Endodermal cell (in vitro differentiated cells): ENCODE measurements around the gene TXNDC12. TPM values are rescaled to one million over a fixed set of nuclear protein-coding genes. Genes with fewer than 3 reads are reported as not detected.
"Not testable (repeated sequence)": the region's sequence is repeated elsewhere in the genome, so short reads cannot be mapped to it uniquely, and the experiment has no call there.

ENCODE experiments used
- DNase-seq: peaks from one replicate; pipeline ENCODE4 v3.0.0-alpha.2; 2017
- H3K27ac ChIP-seq: 2 replicates; pipeline ENCODE4 v1.5.1; 2013; ENCODE audit warnings: mild to moderate bottlenecking, low read depth, low read length, moderate library complexity
- H3K27me3 ChIP-seq: 2 replicates; pipeline ENCODE4 v1.6.1; 2013; ENCODE audit warnings: mild to moderate bottlenecking, low read length, moderate library complexity; ENCODE audit not compliant: insufficient read depth, control insufficient read depth, poor library complexity, severe bottlenecking
- H3K36me3 ChIP-seq: 2 replicates; pipeline ENCODE4 v1.7.0; 2013; ENCODE audit warnings: mild to moderate bottlenecking, low read length, moderate library complexity; ENCODE audit not compliant: control insufficient read depth, insufficient read depth
- H3K4me1 ChIP-seq: one replicate; pipeline ENCODE4 v1.7.0; 2013; ENCODE audit warnings: low read length; ENCODE audit not compliant: control insufficient read depth, insufficient read depth
- H3K4me3 ChIP-seq: 2 replicates; pipeline ENCODE4 v1.5.1; 2013; ENCODE audit warnings: mild to moderate bottlenecking, low read length, moderate library complexity
- H3K9ac ChIP-seq: 2 replicates; pipeline ENCODE4 v1.6.1; 2013; ENCODE audit warnings: mild to moderate bottlenecking, low read length, moderate library complexity; ENCODE audit not compliant: poor library complexity, severe bottlenecking; ENCODE audit errors: extremely low read depth
- H3K9me3 ChIP-seq: 2 replicates; pipeline ENCODE4 v1.6.1; 2013; ENCODE audit warnings: mild to moderate bottlenecking, low read length, moderate library complexity; ENCODE audit not compliant: control insufficient read depth
- H3K27ac Mint-ChIP-seq: 2 replicates; pipeline ENCODE4 v1.8.0; 2020; ENCODE audit warnings: mixed read lengths
- H3K27me3 Mint-ChIP-seq: 2 replicates; pipeline ENCODE4 v1.8.0; 2021; ENCODE audit warnings: mild to moderate bottlenecking, mixed read lengths; ENCODE audit not compliant: insufficient read depth
- H3K36me3 Mint-ChIP-seq: 2 replicates; pipeline ENCODE4 v1.8.0; 2020; ENCODE audit warnings: low read depth, mixed read lengths
- H3K4me1 Mint-ChIP-seq: 2 replicates; pipeline ENCODE4 v1.8.0; 2020; ENCODE audit warnings: mixed read lengths
- H3K4me3 Mint-ChIP-seq: 2 replicates; pipeline ENCODE4 v1.8.0; 2020; ENCODE audit warnings: mild to moderate bottlenecking, moderate library complexity, mixed read lengths
- H3K9me3 Mint-ChIP-seq: 2 replicates; pipeline ENCODE4 v1.8.0; 2020; ENCODE audit warnings: mild to moderate bottlenecking, mixed read lengths
- WGBS, 2 experiments: methylation state at CpG; one replicate each; pipeline versions ENCODE4 v1.1.5 to v1.1.7; 2013; ENCODE audit warnings: missing lambda C conversion rate in 2 of 2, mixed read lengths in 1 of 2; ENCODE audit not compliant: insufficient coverage in 1 of 2, insufficient read length in 1 of 2; 5-methylcytosine and 5-hydroxymethylcytosine counted together
- total RNA-seq, 2 donors: library from RNA; stranded (reverse); fragmentation: NEBNext Ultra II Directional in 1 of 2; extraction: Animal tissue kit (Norgen Biotek cat#: 25700) in 1 of 2; gene quantifications; 2 replicates in 1 of 2; 3 replicates in 1 of 2; pipeline ENCODE4 v1.2.1, GENCODE V29; 2021
- TF ChIP-seq, protein P1 (sequence below): fragments of 200-600 bp; sonication (generic); conservative IDR thresholded peaks from 2 replicates; pipeline ENCODE4 v1.5.0; 2021; ENCODE audit warnings: antibody characterized with exemption, mild to moderate bottlenecking

The TXNDC12 gene
- total RNA-seq, 2 donors from 2014 or later = 77.2 to 99.6 TPM

DNA sequence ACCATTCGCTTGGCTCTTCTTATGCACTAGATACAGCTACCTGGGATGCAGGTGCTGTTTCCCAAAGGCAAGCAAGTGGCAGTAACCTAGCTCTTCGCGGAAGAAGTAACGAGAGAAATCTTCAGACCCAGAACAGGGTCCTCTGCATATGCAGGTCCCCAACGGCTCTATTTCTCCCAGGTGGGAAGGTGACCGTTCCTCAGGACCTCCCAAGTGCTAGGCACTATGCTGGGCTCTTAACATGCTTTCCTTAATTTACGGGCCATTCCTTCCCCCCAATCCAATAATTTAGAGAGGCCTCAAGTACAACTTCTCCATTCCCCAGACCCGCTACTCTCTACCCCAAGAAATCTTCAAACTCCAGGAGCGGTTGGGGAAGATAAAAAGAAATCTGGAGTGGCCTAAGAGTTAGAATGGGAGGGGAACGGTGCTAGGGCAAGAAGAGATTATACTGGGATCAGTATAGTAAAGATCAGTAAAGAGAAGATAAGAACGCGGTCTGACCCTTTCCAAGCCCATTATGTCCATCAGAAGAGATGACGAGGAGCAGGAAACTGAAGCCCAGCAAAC, 410 bp downstream of the TXNDC12 start:
- Mint-ChIP-seq H3K9me3 (no peaks in the 10 kb centered on the region), H3K36me3 (peaks cover 30% of the 10 kb centered on the region), H3K4me3 (peak overlapping the region; percentile 96), H3K27ac (peak overlapping the region; percentile 98), H3K4me1 (peaks cover 26% of the 10 kb centered on the region), H3K27me3 (no peaks in the 10 kb centered on the region)
- DNase-seq = peak; percentile 56
- TF ChIP-seq, protein P1, sequence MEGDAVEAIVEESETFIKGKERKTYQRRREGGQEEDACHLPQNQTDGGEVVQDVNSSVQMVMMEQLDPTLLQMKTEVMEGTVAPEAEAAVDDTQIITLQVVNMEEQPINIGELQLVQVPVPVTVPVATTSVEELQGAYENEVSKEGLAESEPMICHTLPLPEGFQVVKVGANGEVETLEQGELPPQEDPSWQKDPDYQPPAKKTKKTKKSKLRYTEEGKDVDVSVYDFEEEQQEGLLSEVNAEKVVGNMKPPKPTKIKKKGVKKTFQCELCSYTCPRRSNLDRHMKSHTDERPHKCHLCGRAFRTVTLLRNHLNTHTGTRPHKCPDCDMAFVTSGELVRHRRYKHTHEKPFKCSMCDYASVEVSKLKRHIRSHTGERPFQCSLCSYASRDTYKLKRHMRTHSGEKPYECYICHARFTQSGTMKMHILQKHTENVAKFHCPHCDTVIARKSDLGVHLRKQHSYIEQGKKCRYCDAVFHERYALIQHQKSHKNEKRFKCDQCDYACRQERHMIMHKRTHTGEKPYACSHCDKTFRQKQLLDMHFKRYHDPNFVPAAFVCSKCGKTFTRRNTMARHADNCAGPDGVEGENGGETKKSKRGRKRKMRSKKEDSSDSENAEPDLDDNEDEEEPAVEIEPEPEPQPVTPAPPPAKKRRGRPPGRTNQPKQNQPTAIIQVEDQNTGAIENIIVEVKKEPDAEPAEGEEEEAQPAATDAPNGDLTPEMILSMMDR = no peak
- peaks cover 21% of the 10 kb centered on the region for H3K36me3 ChIP-seq
- peak overlapping the region; percentile 82 for H3K9ac ChIP-seq
- 0 to 2% methylated on average over 8 to 12 of the region's 13 CpGs for WGBS, 2 experiments
- peak overlapping the region; percentile 97 for H3K4me3 ChIP-seq
- no peaks in the 10 kb centered on the region for H3K9me3 ChIP-seq
- H3K27ac ChIP-seq = peak overlapping the region; percentile 96
- H3K4me1 ChIP-seq = no peaks in the 10 kb centered on the region
- H3K27me3 ChIP-seq = no peaks in the 10 kb centered on the region

DNA sequence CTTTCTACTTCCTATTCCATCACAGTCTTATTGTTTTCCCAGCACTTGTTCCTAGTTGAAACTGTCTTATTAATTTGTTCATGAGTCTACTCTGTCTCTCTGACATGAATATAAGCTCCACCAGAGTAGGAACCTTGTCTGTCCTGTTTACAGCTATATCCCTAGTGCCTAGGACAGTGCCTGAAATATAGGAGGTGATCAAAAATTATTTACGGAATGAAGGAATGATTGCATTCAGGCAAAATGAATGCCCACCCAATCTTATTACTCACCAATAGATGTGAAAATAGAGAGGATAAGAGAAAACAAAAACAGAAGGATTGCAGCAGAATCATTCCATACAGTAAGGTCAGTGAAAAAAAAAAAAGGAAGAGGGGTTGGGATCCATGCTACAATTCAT, 1.1 kb downstream of the TXNDC12 start:
- Histone ChIP-seq H3K9ac (peak overlapping the region; percentile 82), H3K27me3 (no peaks in the 10 kb centered on the region), H3K9me3 (no peaks in the 10 kb centered on the region), H3K36me3 (peaks cover 21% of the 10 kb centered on the region), H3K4me3 (peak overlapping the region; percentile 97), H3K4me1 (no peaks in the 10 kb centered on the region), H3K27ac (no peak overlapping the region)
- no peaks in the 10 kb centered on the region for H3K9me3 Mint-ChIP-seq
- H3K27me3 Mint-ChIP-seq = no peaks in the 10 kb centered on the region
- TF ChIP-seq, protein P1 = no peak
- H3K4me1 Mint-ChIP-seq = peaks cover 22% of the 10 kb centered on the region
- H3K4me3 Mint-ChIP-seq = peak overlapping the region; percentile 96
- 50% methylated on average over 1 of the region's 1 CpG; no CpG with 5 or more reads in 1 of the 2 experiments for WGBS, 2 experiments
- no peak overlapping the region for H3K27ac Mint-ChIP-seq
- DNase-seq = no peak
- peaks cover 24% of the 10 kb centered on the region for H3K36me3 Mint-ChIP-seq

DNA sequence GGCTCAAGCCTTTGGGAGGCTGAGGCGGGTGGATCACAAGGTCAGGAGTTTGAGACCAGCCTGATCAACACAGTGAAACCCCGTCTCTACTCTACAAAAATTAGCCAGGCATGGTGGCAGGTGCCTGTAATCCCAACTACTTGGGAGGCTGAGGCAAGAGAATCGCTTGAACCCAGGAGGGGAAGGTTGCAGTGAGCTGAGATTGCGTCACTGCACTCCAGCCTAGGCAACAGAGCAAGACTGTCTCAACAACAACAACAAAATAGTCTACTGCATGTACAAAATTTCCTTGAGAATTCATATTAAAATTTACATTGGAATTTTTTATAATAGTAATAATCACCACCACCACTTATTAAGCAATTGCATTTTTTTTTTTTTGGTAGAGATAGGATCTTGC, 5.7 kb downstream of the TXNDC12 start:
- not testable (repeated sequence) for H3K9me3 ChIP-seq, H3K27me3 Mint-ChIP-seq, H3K9ac ChIP-seq, H3K4me3 Mint-ChIP-seq, H3K9me3 Mint-ChIP-seq, H3K27ac ChIP-seq, H3K4me1 Mint-ChIP-seq, H3K4me3 ChIP-seq, H3K27ac Mint-ChIP-seq, H3K4me1 ChIP-seq, DNase-seq, H3K27me3 ChIP-seq
- 95 to 96% methylated on average over 2 to 4 of the region's 4 CpGs for WGBS, 2 experiments
- H3K36me3 Mint-ChIP-seq = peaks cover 36% of the 10 kb centered on the region
- H3K36me3 ChIP-seq = peaks cover 33% of the 10 kb centered on the region

DNA sequence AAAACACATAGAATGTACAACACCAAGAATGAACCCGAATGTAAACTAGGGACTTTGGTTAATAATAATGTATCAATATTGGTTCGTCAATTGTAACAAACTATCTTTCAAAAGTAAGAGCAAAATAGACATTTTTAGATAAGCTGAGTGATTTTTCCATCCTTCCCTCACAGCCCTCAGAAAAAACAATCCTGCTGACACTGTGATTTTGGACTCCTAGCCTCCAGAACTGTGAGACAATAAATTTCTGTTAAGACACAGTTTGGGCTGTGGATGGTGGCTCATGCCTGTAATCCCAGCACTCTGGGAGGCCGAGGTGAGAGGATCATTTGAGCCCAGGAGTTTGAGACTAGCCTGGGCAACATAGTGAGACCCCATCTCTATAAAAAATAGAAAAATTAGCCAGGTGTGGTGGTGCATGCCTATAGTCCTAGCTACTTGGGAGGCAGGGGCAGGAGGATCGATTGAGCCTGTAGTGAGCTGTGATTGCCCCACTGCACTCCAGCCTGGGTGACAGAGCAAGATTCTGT, 9.3 kb downstream of the TXNDC12 start:
- H3K27me3 Mint-ChIP-seq, H3K9me3 Mint-ChIP-seq, H3K4me3 ChIP-seq, H3K9ac ChIP-seq, H3K27me3 ChIP-seq, H3K4me3 Mint-ChIP-seq, H3K27ac ChIP-seq, H3K4me1 Mint-ChIP-seq, DNase-seq, H3K9me3 ChIP-seq, H3K4me1 ChIP-seq, H3K27ac Mint-ChIP-seq: not testable (repeated sequence)
- WGBS, 2 experiments = 89 to 91% methylated on average over 3 to 4 of the region's 4 CpGs
- peaks cover 29% of the 10 kb centered on the region for H3K36me3 ChIP-seq
- peaks cover 35% of the 10 kb centered on the region for H3K36me3 Mint-ChIP-seq
